GM08714 (cell line): ENCODE data around the gene CA10.

Experiments used
- H3K4me3 ChIP-seq: fragments of 200-500 bp; sonication (Bioruptor generic); 2 replicates; pipeline ENCODE4 v1.5.1; 2014; ENCODE audit warnings: mild to moderate bottlenecking, low read length, inconsistent platforms
- ZNF274 ChIP-seq: IDR thresholded peaks from 2 replicates; pipeline ENCODE4 v1.6.1; 2012; ENCODE audit warnings: mild to moderate bottlenecking, low read depth, low read length

The CA10 gene

GRCh38 chr17:51611585-51611984 is 546.9 kb downstream of the CA10 start:
- no peak overlapping the region for H3K4me3 ChIP-seq

GRCh38 chr17:51610834-51611233 is 547.7 kb downstream of the CA10 start:
- no peak overlapping the region for H3K4me3 ChIP-seq
- TF ChIP-seq ZNF274: no peak

More at GRCh38 chr17:51611585-51611984, 546.9 kb downstream of the CA10 start:
- no peak for TF ChIP-seq ZNF274

- TF ChIP-seq ZNF274: no peak
- H3K4me3 ChIP-seq: no peak overlapping the region
Measured at GRCh38 chr17:51610155-51610554, 548.4 kb downstream of the CA10 start.

GRCh38 chr17:51608251-51608933 is 550.1 kb downstream of the CA10 start:
- H3K4me3 ChIP-seq: no peak overlapping the region
- TF ChIP-seq ZNF274: no peak

- no peak overlapping the region for H3K4me3 ChIP-seq
- TF ChIP-seq ZNF274: no peak
Measured at GRCh38 chr17:51607512-51607911, 551.0 kb downstream of the CA10 start.

- no peak for TF ChIP-seq ZNF274
- H3K4me3 ChIP-seq: no peak overlapping the region
Measured at GRCh38 chr17:51604299-51605020, 554.1 kb downstream of the CA10 start.

GRCh38 chr17:51601622-51602261 is 556.8 kb downstream of the CA10 start:
- TF ChIP-seq ZNF274: no peak
- no peak overlapping the region for H3K4me3 ChIP-seq

- TF ChIP-seq ZNF274: no peak
- no peak overlapping the region for H3K4me3 ChIP-seq
Measured at GRCh38 chr17:51598824-51599223, 559.7 kb downstream of the CA10 start.

GRCh38 chr17:51597345-51597744 is 561.2 kb downstream of the CA10 start:
- no peak overlapping the region for H3K4me3 ChIP-seq
- no peak for TF ChIP-seq ZNF274

- no peak for TF ChIP-seq ZNF274
- no peak overlapping the region for H3K4me3 ChIP-seq
Measured at GRCh38 chr17:51595826-51596398, 562.6 kb downstream of the CA10 start.

- no peak for TF ChIP-seq ZNF274
Measured at GRCh38 chr17:51590071-51590656, 568.4 kb downstream of the CA10 start.

GRCh38 chr17:51588063-51588462 is 570.5 kb downstream of the CA10 start:
- TF ChIP-seq ZNF274: no peak
- no peak overlapping the region for H3K4me3 ChIP-seq

More at GRCh38 chr17:51590071-51590656, 568.4 kb downstream of the CA10 start:
- H3K4me3 ChIP-seq: no peak overlapping the region

GRCh38 chr17:51587516-51587915 is 571.0 kb downstream of the CA10 start:
- no peak overlapping the region for H3K4me3 ChIP-seq
- no peak for TF ChIP-seq ZNF274

- TF ChIP-seq ZNF274: no peak
- no peak overlapping the region for H3K4me3 ChIP-seq
Measured at GRCh38 chr17:51585514-51586104, 572.9 kb downstream of the CA10 start.
